Ovary (tissue), 3 donors: Measurements from ENCODE around the gene SHISA9.

Experiments used
- EP300 ChIP-seq: sonication (generic); formaldehyde crosslinking; IDR thresholded peaks from one replicate; pipeline ENCODE4 v1.6.1; 2017; ENCODE audit warnings: antibody characterized with exemption
- TF ChIP-seq, protein P1 (sequence below), 3 donors: fragments of 450-650 bp in 2 of 3; fragments of 200-600 bp in 1 of 3; IDR thresholded peaks; one replicate each; pipeline versions ENCODE4 v1.5.1 to v1.8.0; 2016 to 2022; ENCODE audit warnings: antibody characterized with exemption in 3 of 3, mild to moderate bottlenecking in 1 of 3
- donor health status: DM: no; HTN: no; CAD: no.

DNA sequence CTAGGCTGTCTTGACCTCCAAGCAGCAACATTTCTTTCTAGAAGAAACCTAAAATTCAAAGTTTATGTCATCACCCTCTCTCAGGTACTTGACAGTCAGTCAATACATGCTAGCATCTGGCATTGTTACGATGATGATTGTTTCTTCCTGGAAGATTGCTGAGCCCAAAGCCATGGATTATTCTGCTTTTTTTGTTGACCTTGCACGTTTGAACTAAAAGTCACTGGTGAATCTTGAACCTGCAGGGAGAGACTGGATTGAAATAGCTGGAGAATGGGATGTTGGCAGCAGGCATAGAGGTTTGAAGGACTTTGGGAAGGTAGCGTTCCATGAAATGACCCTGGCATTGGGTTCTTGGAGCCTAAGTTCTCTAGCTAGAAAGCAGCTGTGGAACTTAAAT lies 42.9 kb downstream of the SHISA9 start:
- no peak for TF ChIP-seq EP300
- TF ChIP-seq, protein P1, sequence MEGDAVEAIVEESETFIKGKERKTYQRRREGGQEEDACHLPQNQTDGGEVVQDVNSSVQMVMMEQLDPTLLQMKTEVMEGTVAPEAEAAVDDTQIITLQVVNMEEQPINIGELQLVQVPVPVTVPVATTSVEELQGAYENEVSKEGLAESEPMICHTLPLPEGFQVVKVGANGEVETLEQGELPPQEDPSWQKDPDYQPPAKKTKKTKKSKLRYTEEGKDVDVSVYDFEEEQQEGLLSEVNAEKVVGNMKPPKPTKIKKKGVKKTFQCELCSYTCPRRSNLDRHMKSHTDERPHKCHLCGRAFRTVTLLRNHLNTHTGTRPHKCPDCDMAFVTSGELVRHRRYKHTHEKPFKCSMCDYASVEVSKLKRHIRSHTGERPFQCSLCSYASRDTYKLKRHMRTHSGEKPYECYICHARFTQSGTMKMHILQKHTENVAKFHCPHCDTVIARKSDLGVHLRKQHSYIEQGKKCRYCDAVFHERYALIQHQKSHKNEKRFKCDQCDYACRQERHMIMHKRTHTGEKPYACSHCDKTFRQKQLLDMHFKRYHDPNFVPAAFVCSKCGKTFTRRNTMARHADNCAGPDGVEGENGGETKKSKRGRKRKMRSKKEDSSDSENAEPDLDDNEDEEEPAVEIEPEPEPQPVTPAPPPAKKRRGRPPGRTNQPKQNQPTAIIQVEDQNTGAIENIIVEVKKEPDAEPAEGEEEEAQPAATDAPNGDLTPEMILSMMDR (IDR thresholded peaks at IDR 0.05), result no peak
